Activated CD8-positive, alpha-beta memory T cell treated with anti-CD3 and anti-CD28 coated beads for 36 hours (primary cell): ENCODE results near the gene HIGD1B. TPM values are rescaled to one million over a fixed set of nuclear protein-coding genes. Genes with fewer than 3 reads are reported as not detected.

ENCODE experiments used
- CTCF ChIA-PET: fragments of 350-600 bp; sonication (Branson Sonifier 250); formaldehyde crosslinking; loops from one replicate; lab custom pipeline; 2021; ENCODE audit warnings: antibody characterized with exemption; lab: Charles Lee
- POLR2A ChIA-PET: fragments of 350-600 bp; sonication (Branson Sonifier 250); formaldehyde crosslinking; loops from one replicate; lab custom pipeline; 2021; ENCODE audit warnings: antibody characterized with exemption; lab: Charles Lee
- total RNA-seq, 2 experiments: library from RNA; stranded (reverse); gene quantifications; one replicate each; pipeline ENCODE4 v1.2.3, GENCODE V29; 2021

HIGD1B gene
- total RNA-seq, 2 experiments from 2014 or later: not detected

GRCh38 chr17:44898768-44899073 lies 51.0 kb downstream of the HIGD1B start:
- CTCF ChIA-PET: interaction anchor here (1.0 to 1.9 kb wide), 5 partner anchors 9 to 236 kb away, joined by 3 to 9 read pairs (median 5); partner anchors contain the start of gene ACBD4
- POLR2A ChIA-PET: interaction anchor here (1.0 kb wide), 1 partner anchor 11 kb away, joined by 3 read pairs; no protein-coding TSS in a partner anchor

DNA sequence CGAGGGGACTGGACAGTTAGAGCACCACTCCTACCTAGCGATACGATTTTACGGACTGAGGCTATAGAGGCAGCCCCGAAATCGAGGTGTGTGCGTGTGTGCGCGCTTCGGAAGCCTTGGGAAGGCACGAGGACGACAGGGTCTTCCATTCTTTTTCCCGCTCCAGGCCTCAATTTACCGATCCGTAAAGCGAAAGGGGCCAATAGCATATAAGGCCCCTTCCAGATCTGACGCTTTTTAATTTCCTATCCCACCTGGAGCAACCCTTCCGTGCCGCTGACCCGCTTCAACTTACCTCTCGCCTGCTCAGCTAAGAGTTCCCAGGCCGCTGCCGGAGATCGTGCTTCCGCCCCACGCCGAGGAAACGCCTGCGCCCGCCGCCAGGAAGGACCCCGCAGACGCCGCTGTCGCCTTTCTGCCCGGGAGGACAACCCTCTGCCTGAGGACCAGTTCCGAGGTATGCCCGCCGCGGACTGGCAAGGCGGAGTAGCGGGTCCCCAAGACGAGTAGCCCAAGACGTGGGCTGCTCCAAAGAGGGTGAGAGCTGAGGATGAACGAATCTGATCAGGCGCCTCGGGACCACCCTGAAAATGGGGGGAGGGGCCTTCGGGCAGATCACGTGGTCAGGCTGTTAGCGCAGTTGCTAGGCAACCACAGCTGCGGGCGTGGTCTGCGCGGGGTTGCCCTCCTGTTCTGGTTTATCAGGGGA lies 51.5 kb downstream of the HIGD1B start, which contains the start of gene EFTUD2:
TSS of gene EFTUD2 (minus strand) at position 372 of the 709 bp plus-strand sequence. CDS start 4,924 bp downstream, outside the sequence.
- POLR2A ChIA-PET: interaction anchor here (0.7 to 1.0 kb wide), 2 partner anchors 11 to 71 kb away, joined by 3 to 5 read pairs; no protein-coding TSS in a partner anchor
- CTCF ChIA-PET: interaction anchor here (1.0 to 1.9 kb wide), 6 partner anchors 9 to 236 kb away, joined by 3 to 9 read pairs (median 4); partner anchors contain the start of gene ACBD4

Other genes starting within 250 kb of the HIGD1B start
- gene MEIOC, start 191.4 kb upstream of the HIGD1B start, total RNA-seq: under 1 TPM; 0.15 to 0.36 TPM
- gene CCDC43, start 158.1 kb upstream of the HIGD1B start, total RNA-seq: 10 to 100 TPM; 31.1 to 32.5 TPM
- 10 to 100 TPM; 18.6 to 20.3 TPM for gene DBF4B, start 139.2 kb upstream of the HIGD1B start, total RNA-seq
- gene ADAM11, start 88.9 kb upstream of the HIGD1B start, total RNA-seq: under 1 TPM; 0.10 to 0.21 TPM
- gene GJC1, start 17.6 kb upstream of the HIGD1B start, total RNA-seq: 1 to 10 TPM; 8.6 to 8.8 TPM
- gene EFTUD2, start 51.6 kb downstream of the HIGD1B start, total RNA-seq: 100 to 1,000 TPM; 239 to 242 TPM
- not detected for gene GFAP, start 67.6 kb downstream of the HIGD1B start, total RNA-seq
- 10 to 100 TPM; 34.1 to 35.7 TPM for gene KIF18B, start 99.9 kb downstream of the HIGD1B start, total RNA-seq
- under 1 TPM in 1 of 2 experiments, not detected in 1; 0.21 TPM for gene C1QL1, start 120.4 kb downstream of the HIGD1B start, total RNA-seq
- gene DCAKD, start 203.7 kb downstream of the HIGD1B start, total RNA-seq: 10 to 100 TPM; 32.0 to 32.6 TPM
- 100 to 1,000 TPM; 179 to 180 TPM for gene NMT1, start 213.4 kb downstream of the HIGD1B start, total RNA-seq